Measurements from ENCODE around the gene TMEM141. TPM values are rescaled to one million over a fixed set of nuclear protein-coding genes. Genes with fewer than 3 reads are reported as not detected.

The TMEM141 gene
- total and polyA plus RNA-seq, 2 donors (not counting 3 experiments of a cell fraction or from before 2014, with no cell fraction given), result 43.2 to 146 TPM

- Histone ChIP-seq H3K4me3 (replicated peaks in 1 of 3; ENCODE audit: insufficient read depth in 1 of 3, low read depth in 1 of 3, low read length in 3 of 3) (no peak overlapping the region), H4K20me1 (replicated peaks; ENCODE audit: control insufficient read depth, extremely low read depth, insufficient read depth, low read length) (no peaks in the 10 kb centered on the region), H3K27ac (ENCODE audit: insufficient read depth, low read depth, low read length) (no peak overlapping the region), H3K36me3 (ENCODE audit: control insufficient read depth in 2 of 2, extremely low read depth in 1 of 2, insufficient read depth in 2 of 2, low read length in 2 of 2) (peaks cover 13 to 49% of the 10 kb centered on the region in 2 experiments), H3K9ac (replicated peaks; ENCODE audit: extremely low read depth, insufficient read depth, low read length) (no peak overlapping the region), H3K4me2 (ENCODE audit: insufficient read depth, low read length) (no peak overlapping the region), H3K9me1 (replicated peaks; ENCODE audit: control insufficient read depth, extremely low read depth, insufficient read depth, low read length) (no peaks in the 10 kb centered on the region), H3K4me1 (ENCODE audit: control insufficient read depth, extremely low read depth, insufficient read depth, low read length) (no peaks in the 10 kb centered on the region), H3K27me3 (ENCODE audit: control insufficient read depth in 2 of 2, insufficient read depth in 2 of 2, low read length in 2 of 2) (no peaks in the 10 kb centered on the region), H3K9me3 (replicated peaks; ENCODE audit: control insufficient read depth, insufficient read depth, low read length) (no peaks in the 10 kb centered on the region), H3K79me2 (ENCODE audit: control insufficient read depth, insufficient read depth, low read length) (no peaks in the 10 kb centered on the region), H2AFZ (ENCODE audit: low read depth, low read length) (no peak overlapping the region)
- intact Hi-C loops (cut with micrococcal nuclease) (no loop called here), dilution Hi-C loops (cut with MboI; ENCODE audit: extremely low pct_ligation_motif_present, low sequenced_read_pairs) (no loop called here)
- DNase-seq (ENCODE audit: low read depth, low spot score) (no peak), FAIRE-seq (no peak)
- no TSS peak for BruUV-seq (replicated peaks)
- POLR2A ChIA-PET, result no interaction called here
- TF ChIP-seq CTCF (IDR thresholded peaks at IDR 0.05; ENCODE audit: extremely low read depth in 1 of 2, insufficient read depth in 1 of 2, low read depth in 1 of 2, low read length in 2 of 2) (no peak), FOS (IDR thresholded peaks at IDR 0.05; ENCODE audit: borderline replicate concordance, insufficient read depth, low read length) (no peak), POLR2AphosphoS5 (IDR thresholded peaks at IDR 0.05; ENCODE audit: insufficient read depth, low read depth, low read length) (no peak), MAX (IDR thresholded peaks at IDR 0.05; ENCODE audit: insufficient read depth, insufficient read length) (no peak), EZH2 (IDR thresholded peaks at IDR 0.05; ENCODE audit: borderline replicate concordance, low read depth, low read length, severe bottlenecking) (no peak), POLR2A (IDR thresholded peaks at IDR 0.05; ENCODE audit: low read depth, low read length) (no peak), GATA2 (IDR thresholded peaks at IDR 0.05; ENCODE audit: insufficient read depth, insufficient read length, low read depth, low read length) (no peak), MYC (IDR thresholded peaks at IDR 0.05; ENCODE audit: low read depth, low read length) (no peak), JUN (IDR thresholded peaks at IDR 0.05; ENCODE audit: borderline replicate concordance, insufficient read depth, insufficient read length, low read depth) (no peak)
- CTCF ChIA-PET, result no interaction called here
These were observed 37.5 kb downstream of the TMEM141 start for GRCh38 chr9:136828474-136829140.

Measured in endothelial cell of umbilical vein (primary cell).